Measurements from ENCODE around the gene ILKAP. TPM values are rescaled to one million over a fixed set of nuclear protein-coding genes. Genes with fewer than 3 reads are reported as not detected.
A peak's percentile ranks its signal among the peaks of the same experiment; 100 is the strongest.

The ILKAP gene
- polyA plus RNA-seq, 6 donors from 2014 or later, result 37.4 to 51.4 (median 48.4) TPM

DNA sequence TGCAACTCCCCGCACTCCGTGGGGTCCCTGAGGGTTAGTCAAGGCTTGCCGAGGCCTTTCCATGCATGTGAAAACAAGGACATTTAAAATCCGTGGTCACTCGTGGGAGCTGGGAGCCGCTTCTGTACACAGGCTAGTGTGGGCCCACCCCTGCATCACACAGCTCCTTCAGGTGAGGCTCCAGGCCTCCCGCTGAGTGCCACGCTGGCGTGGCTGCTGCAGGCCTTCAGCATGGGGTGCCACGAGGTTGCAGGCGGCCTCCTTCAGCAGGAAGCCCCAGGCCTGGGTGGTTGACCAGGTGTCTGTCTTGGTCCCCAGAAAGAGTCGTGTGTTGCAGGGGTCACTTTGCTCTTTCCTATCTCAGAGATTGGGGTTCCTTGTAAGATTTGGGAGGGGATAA is 58.4 kb downstream of the ILKAP start:
- Mint-ChIP-seq H3K27ac (no peak overlapping the region), H3K27me3 (no peaks in the 10 kb centered on the region), H3K4me1 (peaks cover 0 to 10% (median 5%) of the 10 kb centered on the region in 3 donors), H3K9me3 (peaks cover 0 to 1% (median 0%) of the 10 kb centered on the region in 7 donors), H3K36me3 (no peaks in the 10 kb centered on the region), H3K4me3 (no peak overlapping the region)
- ATAC-seq (ENCODE audit: low read depth in 2 of 2), result no peak
- DNase-seq, result no peak

DNA sequence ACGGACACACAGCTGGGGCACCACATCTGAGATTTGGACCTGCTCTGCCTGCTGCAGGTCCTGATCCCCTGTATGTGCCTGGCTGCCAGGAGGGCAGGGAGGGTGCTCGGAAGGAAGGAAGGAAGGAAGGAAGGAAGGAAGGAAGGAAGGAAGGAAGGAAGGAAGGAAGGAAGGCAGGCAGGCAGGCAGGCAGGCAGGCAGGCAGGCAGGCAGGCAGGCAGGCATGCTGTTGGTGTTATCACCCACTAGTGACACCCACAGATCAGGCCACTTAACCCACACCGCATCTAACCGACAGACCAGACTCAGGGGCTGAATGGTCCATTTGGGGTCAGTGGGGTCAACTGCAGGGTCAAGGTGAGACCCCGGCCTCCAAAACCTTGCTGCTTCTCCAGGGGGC is 59.2 kb downstream of the ILKAP start:
- peaks cover 2 to 13% (median 5%) of the 10 kb centered on the region in 3 donors for H3K4me1 Mint-ChIP-seq
- ATAC-seq (ENCODE audit: low read depth in 2 of 2) (no peak), DNase-seq (no peak)
- H3K9me3 Mint-ChIP-seq, result peaks cover 0 to 1% (median 0%) of the 10 kb centered on the region in 7 donors
- H3K27me3 Mint-ChIP-seq, result no peaks in the 10 kb centered on the region
- peak overlapping the region in 1 of 6 donors; percentile 93 for H3K27ac Mint-ChIP-seq
- no peaks in the 10 kb centered on the region for H3K36me3 Mint-ChIP-seq
- H3K4me3 Mint-ChIP-seq, result no peak overlapping the region

DNA sequence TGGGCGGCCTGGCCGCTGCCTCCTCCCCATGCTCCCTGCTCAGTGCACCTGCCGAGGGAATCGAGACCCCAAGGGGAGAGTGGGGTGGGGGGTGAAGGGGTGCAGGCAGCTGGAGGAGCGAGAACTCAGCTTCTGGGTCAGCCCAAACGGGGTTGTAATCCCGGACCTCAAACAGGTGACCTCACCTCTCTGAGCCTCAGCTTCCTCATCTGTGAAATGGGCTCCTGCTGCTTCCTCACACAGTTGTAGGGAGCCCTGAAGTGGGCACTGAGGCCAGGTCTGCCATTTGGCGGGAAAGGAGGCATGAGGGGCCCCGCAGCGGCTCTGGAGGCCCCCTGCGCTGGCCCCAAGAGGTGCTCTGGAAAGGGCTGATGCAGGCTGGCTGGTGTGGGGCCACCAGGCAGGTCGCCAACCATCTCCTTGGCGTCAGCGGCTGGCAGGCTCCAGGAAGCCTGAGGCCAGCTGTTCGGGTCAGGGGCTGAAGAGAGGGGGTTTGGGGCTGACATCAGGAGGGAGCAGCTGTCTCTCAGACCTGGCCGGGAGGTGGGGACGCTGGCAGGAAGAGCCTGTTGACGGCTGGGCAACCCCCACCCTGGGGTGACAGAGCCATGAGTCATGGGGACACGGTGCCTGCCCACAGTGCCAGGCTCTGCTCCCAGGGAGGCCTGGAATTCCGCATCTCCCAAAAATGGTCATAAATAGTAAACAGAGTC is 60.1 kb downstream of the ILKAP start:
- H3K27me3 Mint-ChIP-seq, result no peaks in the 10 kb centered on the region
- no peak overlapping the region for H3K4me3 Mint-ChIP-seq
- H3K36me3 Mint-ChIP-seq, result no peaks in the 10 kb centered on the region
- ATAC-seq (ENCODE audit: low read depth in 2 of 2), result no peak
- no peak for DNase-seq
- H3K4me1 Mint-ChIP-seq, result peaks cover 2 to 13% (median 7%) of the 10 kb centered on the region in 3 donors
- H3K27ac Mint-ChIP-seq, result no peak overlapping the region
- peaks cover 0 to 1% (median 0%) of the 10 kb centered on the region in 7 donors for H3K9me3 Mint-ChIP-seq

DNA sequence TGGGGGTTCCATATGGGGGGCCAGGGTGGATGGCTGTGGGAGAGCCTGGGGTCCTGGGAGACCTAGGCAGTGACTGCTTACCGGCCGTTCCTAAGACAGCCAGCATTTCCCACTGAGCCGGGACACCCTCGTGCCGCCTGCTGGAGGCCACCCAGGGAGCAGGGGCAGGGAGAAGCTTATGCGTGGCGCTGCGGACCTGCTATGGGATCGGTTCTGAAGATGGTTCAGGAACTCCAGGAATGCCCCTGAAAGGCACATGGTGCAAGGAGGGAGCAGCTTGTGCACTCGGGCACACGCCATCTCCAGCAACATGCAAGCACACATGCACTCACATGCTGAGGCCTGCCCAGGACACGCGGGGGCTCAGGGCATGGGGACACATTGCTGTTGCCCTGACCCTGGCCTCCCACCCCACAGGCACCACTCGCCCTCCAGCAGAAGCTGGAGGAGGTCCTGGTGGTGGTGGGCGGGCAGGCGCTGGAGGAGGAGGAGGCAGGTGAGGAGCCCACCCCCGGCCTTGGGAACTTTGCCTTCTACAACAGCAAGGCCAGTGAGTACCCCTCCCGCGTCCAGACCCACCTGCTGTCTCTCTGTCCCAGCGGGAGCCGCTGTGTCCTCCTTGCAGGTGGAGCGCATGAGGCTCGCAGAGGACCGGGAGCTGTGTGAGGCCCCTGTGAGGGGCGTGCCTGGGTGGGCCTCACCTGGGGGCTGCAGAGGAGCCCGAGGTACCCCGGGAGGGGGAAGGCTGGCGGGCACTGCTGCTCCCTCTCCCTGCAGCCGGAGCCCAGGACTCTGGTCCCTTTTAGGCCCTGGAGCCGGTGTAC is 60.9 kb downstream of the ILKAP start:
- peaks cover 0 to 1% (median 0%) of the 10 kb centered on the region in 7 donors for H3K9me3 Mint-ChIP-seq
- H3K27me3 Mint-ChIP-seq, result no peaks in the 10 kb centered on the region
- no peak overlapping the region for H3K27ac Mint-ChIP-seq
- peak overlapping the region in 1 of 8 donors; percentile 52 for H3K4me3 Mint-ChIP-seq
- no peaks in the 10 kb centered on the region for H3K36me3 Mint-ChIP-seq
- peaks cover 2 to 15% (median 13%) of the 10 kb centered on the region in 3 donors for H3K4me1 Mint-ChIP-seq
- ATAC-seq (ENCODE audit: low read depth in 2 of 2) (no peak), DNase-seq (no peak)

DNA sequence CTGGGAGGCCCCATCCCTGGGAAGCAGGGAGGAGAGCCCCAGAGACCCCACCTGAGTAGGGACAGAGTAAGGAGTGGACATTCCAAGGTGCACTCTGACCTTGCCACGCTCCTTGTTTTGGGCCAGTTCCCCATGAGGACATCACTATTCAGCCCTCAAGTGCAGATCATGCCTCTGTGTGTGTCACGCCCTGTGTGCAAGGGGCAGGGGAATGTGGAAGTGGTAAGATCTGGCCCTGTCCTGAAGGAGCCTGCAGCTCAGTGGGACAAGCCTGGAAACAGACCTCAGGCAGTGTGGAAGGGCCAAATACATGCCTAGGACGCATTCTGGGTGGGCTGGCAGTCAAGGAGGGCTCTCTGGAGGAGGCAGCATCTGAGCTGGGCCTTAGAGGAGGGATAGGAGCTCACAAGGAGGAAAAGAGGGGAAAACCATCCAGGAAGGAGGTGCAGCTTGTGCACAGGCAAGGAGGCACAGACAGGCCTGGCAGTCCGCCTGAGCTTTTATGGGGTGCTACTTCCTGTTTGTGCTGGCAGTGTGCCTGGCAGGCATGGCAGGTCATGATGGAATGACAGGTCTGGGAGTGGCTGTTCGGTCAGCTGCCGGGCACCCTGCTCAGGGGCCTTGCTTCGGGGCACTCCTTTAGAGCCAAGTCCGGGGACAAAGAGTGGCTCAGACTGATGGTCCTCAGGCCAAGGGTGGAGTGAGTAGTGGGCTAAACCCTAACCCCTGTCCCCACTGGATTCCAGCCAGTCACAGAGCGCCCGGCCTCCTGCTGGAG is 61.8 kb downstream of the ILKAP start:
- DNase-seq, result no peak
- H3K9me3 Mint-ChIP-seq, result peaks cover 0 to 1% (median 0%) of the 10 kb centered on the region in 7 donors
- no peaks in the 10 kb centered on the region for H3K27me3 Mint-ChIP-seq
- ATAC-seq (ENCODE audit: low read depth in 2 of 2), result no peak
- no peak overlapping the region for H3K4me3 Mint-ChIP-seq
- H3K36me3 Mint-ChIP-seq, result no peaks in the 10 kb centered on the region
- H3K27ac Mint-ChIP-seq, result peak overlapping the region in 1 of 6 donors; percentile 60
- H3K4me1 Mint-ChIP-seq, result peaks cover 2 to 16% (median 13%) of the 10 kb centered on the region in 3 donors

DNA sequence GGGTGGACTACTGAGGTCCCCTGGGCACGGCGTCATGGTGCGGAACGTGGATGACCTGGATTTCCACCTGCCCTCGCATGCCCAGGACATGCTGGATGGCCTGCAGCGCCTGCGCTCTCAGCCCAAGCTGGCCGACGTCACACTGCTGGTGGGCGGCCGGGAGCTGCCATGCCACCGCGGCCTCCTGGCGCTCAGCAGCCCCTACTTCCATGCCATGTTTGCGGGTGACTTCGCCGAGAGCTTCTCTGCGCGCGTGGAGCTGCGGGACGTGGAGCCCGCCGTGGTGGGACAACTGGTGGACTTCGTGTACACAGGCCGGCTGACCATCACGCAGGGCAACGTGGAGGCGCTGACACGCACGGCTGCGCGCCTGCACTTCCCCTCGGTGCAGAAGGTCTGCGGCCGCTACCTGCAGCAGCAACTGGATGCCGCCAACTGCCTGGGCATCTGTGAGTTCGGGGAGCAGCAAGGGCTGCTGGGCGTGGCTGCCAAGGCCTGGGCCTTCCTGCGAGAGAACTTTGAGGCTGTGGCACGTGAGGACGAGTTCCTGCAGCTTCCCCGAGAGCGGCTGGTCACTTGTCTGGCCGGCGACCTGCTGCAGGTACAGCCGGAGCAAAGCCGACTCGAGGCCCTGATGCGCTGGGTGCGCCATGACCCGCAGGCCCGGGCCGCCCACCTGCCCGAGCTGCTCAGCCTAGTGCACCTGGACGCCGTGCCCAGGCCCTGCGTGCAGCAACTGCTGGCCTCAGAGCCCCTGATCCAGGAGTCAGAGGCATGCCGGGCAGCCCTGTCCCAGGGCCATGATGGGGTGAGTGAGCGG is 62.6 kb downstream of the ILKAP start:
- peaks cover 0 to 1% (median 0%) of the 10 kb centered on the region in 7 donors for H3K9me3 Mint-ChIP-seq
- H3K36me3 Mint-ChIP-seq, result no peaks in the 10 kb centered on the region
- peak overlapping the region in 1 of 6 donors; percentile 47 for H3K27ac Mint-ChIP-seq
- no peak overlapping the region for H3K4me3 Mint-ChIP-seq
- ATAC-seq (ENCODE audit: low read depth in 2 of 2) (no peak), DNase-seq (no peak)
- H3K27me3 Mint-ChIP-seq, result no peaks in the 10 kb centered on the region
- peaks cover 2 to 16% (median 13%) of the 10 kb centered on the region in 3 donors for H3K4me1 Mint-ChIP-seq

DNA sequence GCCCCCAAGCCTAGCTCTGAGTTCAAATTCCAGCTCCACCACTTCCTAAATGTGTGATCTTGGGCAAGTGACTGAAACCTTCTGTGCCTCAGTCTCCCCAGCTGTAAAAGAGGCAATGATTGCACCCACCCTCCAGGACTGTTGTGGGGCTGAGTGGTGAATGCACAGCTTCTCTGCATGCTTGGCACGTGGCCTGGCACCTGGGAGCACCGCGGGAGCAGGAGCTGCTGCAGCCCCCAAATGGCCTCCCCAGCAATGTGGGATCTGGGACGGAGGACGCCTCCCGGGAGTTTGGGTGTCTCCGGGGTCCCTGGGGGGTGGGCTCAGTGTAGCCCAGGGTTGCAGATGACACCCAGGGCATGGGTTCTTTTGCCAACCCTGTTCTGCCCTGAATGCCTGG is 63.5 kb downstream of the ILKAP start:
- no peaks in the 10 kb centered on the region for H3K36me3 Mint-ChIP-seq
- no peak overlapping the region for H3K27ac Mint-ChIP-seq
- peaks cover 0 to 1% (median 0%) of the 10 kb centered on the region in 7 donors for H3K9me3 Mint-ChIP-seq
- peak overlapping the region in 2 of 8 donors; percentile 21 to 53 for H3K4me3 Mint-ChIP-seq
- DNase-seq, result no peak
- H3K27me3 Mint-ChIP-seq, result no peaks in the 10 kb centered on the region
- H3K4me1 Mint-ChIP-seq, result peaks cover 2 to 13% (median 12%) of the 10 kb centered on the region in 3 donors
- ATAC-seq (ENCODE audit: low read depth in 2 of 2), result no peak

DNA sequence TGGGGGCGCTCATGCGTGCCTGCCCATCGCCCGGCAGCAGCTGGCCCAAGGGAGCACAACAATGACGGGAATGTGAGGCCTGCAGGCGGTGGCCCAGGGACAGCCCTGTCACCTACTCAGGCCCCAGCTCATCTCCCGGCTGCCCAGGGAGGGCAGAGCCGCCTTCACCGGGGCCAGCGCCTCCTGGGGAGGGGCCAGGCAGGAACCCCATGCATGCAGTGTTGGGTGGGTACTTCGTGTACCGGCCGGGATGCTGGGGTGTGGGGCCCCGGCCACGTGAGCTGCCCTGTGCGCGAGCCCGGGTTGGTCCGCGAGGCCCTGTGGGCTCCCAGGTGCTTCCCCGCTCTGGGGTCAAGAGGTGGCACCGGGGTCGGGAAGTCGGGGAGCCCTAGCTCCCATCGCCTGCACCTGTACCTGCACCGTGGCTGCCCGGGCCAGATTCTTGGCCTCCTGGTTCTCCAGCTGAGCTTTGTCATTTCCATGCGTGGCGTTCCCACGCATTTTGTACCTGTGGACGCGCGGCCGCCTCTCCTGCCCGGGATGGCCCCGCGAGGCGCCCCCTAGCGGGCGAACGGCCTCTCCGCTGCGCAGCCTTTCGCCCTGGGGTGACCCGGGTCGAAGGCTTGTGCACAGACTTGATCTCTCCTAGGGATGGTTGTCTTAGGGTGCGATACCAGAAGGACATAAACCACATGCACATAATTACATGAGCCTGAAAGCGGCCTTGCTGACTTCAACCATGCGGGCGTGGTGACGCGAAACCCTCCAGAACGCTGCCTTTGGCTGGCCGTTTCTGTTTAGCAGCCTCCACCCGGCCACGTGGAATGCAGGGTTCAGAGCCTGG is 64.1 kb downstream of the ILKAP start:
- H3K27me3 Mint-ChIP-seq, result no peaks in the 10 kb centered on the region
- ATAC-seq (ENCODE audit: low read depth in 2 of 2), result peak; percentile 43 to 48
- peak; percentile 19 for DNase-seq
- peaks cover 0 to 1% (median 0%) of the 10 kb centered on the region in 7 donors for H3K9me3 Mint-ChIP-seq
- peak overlapping the region in 3 of 8 donors; percentile 20 to 53 (median 47) for H3K4me3 Mint-ChIP-seq
- peaks cover 2 to 13% (median 12%) of the 10 kb centered on the region in 3 donors for H3K4me1 Mint-ChIP-seq
- H3K27ac Mint-ChIP-seq, result no peak overlapping the region
- no peaks in the 10 kb centered on the region for H3K36me3 Mint-ChIP-seq

DNA sequence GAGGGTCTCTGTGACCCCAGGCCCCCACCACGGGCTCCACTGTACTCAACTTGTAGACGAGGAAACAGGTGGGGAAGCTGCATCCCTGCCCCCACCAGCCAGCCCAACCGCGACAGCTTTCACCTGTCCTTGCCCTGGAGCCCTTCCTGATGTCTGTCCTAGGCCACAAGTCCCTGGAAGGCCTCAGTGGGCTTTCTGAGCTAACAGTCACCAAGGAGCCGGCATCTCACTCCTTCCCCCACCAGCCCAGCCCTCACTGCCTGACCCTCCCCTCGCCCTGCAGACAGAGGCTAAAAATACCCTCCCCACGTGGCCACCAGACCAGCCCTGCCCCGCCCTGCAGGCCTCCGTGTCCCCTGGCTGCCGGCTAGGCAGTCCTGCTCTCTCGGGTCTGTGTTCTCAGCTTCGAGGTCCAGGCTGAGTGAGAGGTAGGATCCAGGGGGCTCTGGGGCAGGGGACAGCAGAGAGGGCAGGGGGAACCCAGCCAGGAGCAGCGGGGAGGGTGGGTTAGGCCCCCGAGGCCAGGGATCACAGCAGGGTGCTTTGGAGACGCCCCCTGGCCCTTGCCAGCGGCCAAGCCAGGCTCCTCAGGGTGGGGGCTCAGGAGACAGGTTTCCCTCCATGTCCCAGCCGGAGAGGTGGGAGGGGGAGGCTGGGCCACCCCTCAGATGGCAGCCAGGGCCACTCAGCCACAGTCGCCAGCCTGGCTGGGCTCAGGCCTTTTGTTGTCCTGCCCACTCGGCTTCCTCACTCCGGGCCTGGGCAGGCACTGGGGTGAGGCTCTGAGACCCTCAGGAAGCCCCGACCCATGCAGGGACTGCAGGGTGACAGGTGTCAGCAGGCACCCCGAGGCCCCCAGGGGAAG is 64.9 kb downstream of the ILKAP start, which contains the start of gene KLHL30:
Gene KLHL30, plus strand, starts transcription at position 338 of the 865 bp plus-strand sequence. CDS start 2,087 bp downstream, outside the sequence.
- Mint-ChIP-seq H3K4me1 (peaks cover 2 to 12% (median 7%) of the 10 kb centered on the region in 3 donors), H3K9me3 (no peaks in the 10 kb centered on the region), H3K4me3 (peak within 1 kb of the TSS in 4 of 8 donors; percentile 30 to 59 (median 50)), H3K36me3 (no peaks in the 10 kb centered on the region), H3K27me3 (no peaks in the 10 kb centered on the region), H3K27ac (peak within 1 kb of the TSS in 2 of 6 donors; percentile 49 to 91)
- ATAC-seq (ENCODE audit: low read depth in 2 of 2) (peak; percentile 41 to 50), DNase-seq (no peak)

DNA sequence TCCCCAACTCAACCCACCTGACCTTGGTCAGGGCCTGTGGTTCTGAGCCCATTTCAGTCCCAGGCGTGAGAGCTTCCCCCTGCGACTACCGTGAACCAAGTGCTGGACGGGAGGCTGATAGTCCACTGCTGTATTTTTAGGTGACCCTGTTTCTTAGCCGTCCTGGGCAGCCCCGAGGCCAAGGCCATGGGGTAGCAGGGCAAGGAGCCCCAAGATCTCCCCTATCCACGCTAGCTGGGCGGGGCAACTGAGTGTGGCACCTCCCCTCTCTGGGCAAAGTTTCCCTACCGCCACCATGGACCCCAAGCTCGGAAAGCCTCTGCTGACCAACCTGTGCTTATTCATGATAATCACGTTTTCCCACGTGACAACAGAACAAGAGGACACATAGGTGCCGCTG is 65.6 kb downstream of the ILKAP start:
- ATAC-seq (ENCODE audit: low read depth in 2 of 2) (no peak), DNase-seq (no peak)
- Mint-ChIP-seq H3K27ac (peak overlapping the region in 2 of 6 donors; percentile 49 to 91), H3K9me3 (no peaks in the 10 kb centered on the region), H3K36me3 (no peaks in the 10 kb centered on the region), H3K4me1 (peaks cover 2 to 12% (median 7%) of the 10 kb centered on the region in 3 donors), H3K27me3 (no peaks in the 10 kb centered on the region), H3K4me3 (peak overlapping the region in 2 of 8 donors; percentile 30 to 34)

Measured in naive B cell (primary cell).